ENCODE measurements around the gene SLC1A7.
"Not testable (repeated sequence)": the region's sequence is repeated elsewhere in the genome, so short reads cannot be mapped to it uniquely, and the experiment has no call there.

The SLC1A7 gene

DNA sequence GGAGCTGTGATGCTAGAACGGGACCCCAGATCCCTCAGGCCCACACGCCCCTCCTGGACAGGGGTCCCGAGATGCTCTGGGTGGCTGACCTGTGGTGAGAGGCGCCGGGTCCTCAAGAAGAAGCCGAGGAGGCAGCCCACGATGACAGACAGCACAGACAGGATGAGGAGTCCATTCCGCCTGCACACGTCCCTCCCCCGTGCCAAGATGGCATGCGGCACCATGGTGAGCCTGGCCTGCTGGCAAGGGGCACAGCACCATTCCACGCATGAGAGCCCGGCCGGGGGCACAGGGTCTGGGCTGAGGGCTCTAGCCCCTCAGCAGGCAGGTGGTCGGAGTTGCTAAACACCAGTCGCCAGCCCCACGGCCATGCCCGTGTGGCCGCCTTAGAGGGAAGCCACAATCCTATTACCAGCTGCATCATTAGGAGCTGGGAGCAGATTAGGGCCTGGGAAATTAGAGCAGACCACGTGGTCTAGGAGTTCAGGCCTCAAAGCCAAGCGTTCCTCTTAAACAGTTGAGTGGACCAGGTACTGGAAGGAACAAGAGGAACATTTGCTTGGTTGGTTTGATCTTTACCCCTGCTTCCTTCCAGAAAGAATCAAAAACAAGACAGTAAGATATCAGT, at the start of gene SLC1A7:
SLC1A7 (minus strand) TSS at position 413 of the 628 bp plus-strand sequence; CDS start at position 224, 189 bp downstream.
- POLR2A ChIA-PET, result no interaction called here
- DNase-seq (ENCODE audit: extremely low spot score), result no peak
- CTCF ChIA-PET, result no interaction called here
- TF ChIP-seq SUZ12 (IDR thresholded peaks at IDR 0.05) (no peak), ELF4 (IDR thresholded peaks at IDR 0.05) (no peak), TARDBP (IDR thresholded peaks at IDR 0.05) (no peak), ZNF384 (IDR thresholded peaks at IDR 0.05) (no peak), FOXA1 (IDR thresholded peaks at IDR 0.05) (no peak), ARNT (IDR thresholded peaks at IDR 0.05) (no peak), BHLHE40 (IDR thresholded peaks at IDR 0.05; ENCODE audit: borderline replicate concordance) (no peak), LEF1 (IDR thresholded peaks at IDR 0.05; ENCODE audit: borderline replicate concordance) (no peak), FOXM1 (IDR thresholded peaks at IDR 0.05; ENCODE audit: borderline replicate concordance) (no peak), HDGF (IDR thresholded peaks at IDR 0.05; ENCODE audit: borderline replicate concordance) (no peak), CTBP1 (IDR thresholded peaks at IDR 0.05; ENCODE audit: borderline replicate concordance) (no peak), NFRKB (IDR thresholded peaks at IDR 0.05) (no peak), SP1 (IDR thresholded peaks at IDR 0.05) (no peak), L3MBTL2 (conservative IDR thresholded peaks at IDR 0.05) (no peak), FOXK2 (IDR thresholded peaks at IDR 0.05) (no peak)
- TF ChIP-seq, protein P1, sequence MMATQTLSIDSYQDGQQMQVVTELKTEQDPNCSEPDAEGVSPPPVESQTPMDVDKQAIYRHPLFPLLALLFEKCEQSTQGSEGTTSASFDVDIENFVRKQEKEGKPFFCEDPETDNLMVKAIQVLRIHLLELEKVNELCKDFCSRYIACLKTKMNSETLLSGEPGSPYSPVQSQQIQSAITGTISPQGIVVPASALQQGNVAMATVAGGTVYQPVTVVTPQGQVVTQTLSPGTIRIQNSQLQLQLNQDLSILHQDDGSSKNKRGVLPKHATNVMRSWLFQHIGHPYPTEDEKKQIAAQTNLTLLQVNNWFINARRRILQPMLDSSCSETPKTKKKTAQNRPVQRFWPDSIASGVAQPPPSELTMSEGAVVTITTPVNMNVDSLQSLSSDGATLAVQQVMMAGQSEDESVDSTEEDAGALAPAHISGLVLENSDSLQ (IDR thresholded peaks at IDR 0.05), result no peak

GRCh38 chr1:53190210-53190611, 47.8 kb upstream of the SLC1A7 start:
- ChIA-PET POLR2A (interaction anchor here (1.3 kb wide), 1 partner anchor 48 kb away, joined by 3 read pairs; the partner anchor contains the start of gene MAGOH), CTCF (interaction anchor here (1.4 kb wide), 1 partner anchor 10 kb away, joined by 4 read pairs; no protein-coding TSS in a partner anchor)
- no peak for TF ChIP-seq FOXK2 (IDR thresholded peaks at IDR 0.05)
- no peak for TF ChIP-seq SUZ12 (IDR thresholded peaks at IDR 0.05)
- DNase-seq (ENCODE audit: extremely low spot score), result no peak

DNA sequence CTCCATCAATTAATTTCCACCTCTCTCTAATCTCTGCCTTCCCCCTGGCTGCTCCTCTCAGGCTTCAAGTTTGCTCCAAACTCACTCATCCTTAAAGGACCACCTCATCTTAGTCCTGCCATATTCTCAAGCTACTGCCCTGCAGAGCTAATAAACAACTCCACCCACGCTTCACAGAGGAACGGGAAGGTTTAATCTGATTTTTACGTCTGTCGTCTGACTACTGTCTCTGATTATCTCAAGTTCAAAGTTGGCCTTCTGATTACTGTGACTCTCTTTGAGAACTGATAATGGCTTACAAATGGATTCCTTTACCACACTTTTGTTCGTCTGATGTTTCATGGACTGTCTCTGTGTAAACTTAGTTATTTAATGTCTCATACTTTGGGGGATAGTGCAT, 46.6 kb upstream of the SLC1A7 start:
- CTCF ChIA-PET, result interaction anchor here (1.4 kb wide), 1 partner anchor 8 kb away, joined by 4 read pairs; no protein-coding TSS in a partner anchor
- no peak for DNase-seq (ENCODE audit: extremely low spot score)
- POLR2A ChIA-PET, result no interaction called here
- TF ChIP-seq BHLHE40 (IDR thresholded peaks at IDR 0.05; ENCODE audit: borderline replicate concordance) (no peak), ZNF384 (IDR thresholded peaks at IDR 0.05) (no peak), LEF1 (IDR thresholded peaks at IDR 0.05; ENCODE audit: borderline replicate concordance) (no peak), ARNT (IDR thresholded peaks at IDR 0.05) (no peak)

GRCh38 chr1:53188099-53188498, 45.7 kb upstream of the SLC1A7 start:
- no peak for DNase-seq (ENCODE audit: extremely low spot score)
- ChIA-PET CTCF (no interaction called here), POLR2A (no interaction called here)
- TF ChIP-seq, protein P1 (IDR thresholded peaks at IDR 0.05), result no peak
- TF ChIP-seq BHLHE40 (IDR thresholded peaks at IDR 0.05; ENCODE audit: borderline replicate concordance) (no peak), CTBP1 (IDR thresholded peaks at IDR 0.05; ENCODE audit: borderline replicate concordance) (no peak), TARDBP (IDR thresholded peaks at IDR 0.05) (no peak), FOXK2 (IDR thresholded peaks at IDR 0.05) (no peak), ELF4 (IDR thresholded peaks at IDR 0.05) (no peak), L3MBTL2 (conservative IDR thresholded peaks at IDR 0.05) (no peak), ZNF384 (IDR thresholded peaks at IDR 0.05) (no peak), HDGF (IDR thresholded peaks at IDR 0.05; ENCODE audit: borderline replicate concordance) (no peak), NFRKB (IDR thresholded peaks at IDR 0.05) (no peak), FOXA1 (IDR thresholded peaks at IDR 0.05) (no peak), SP1 (IDR thresholded peaks at IDR 0.05) (no peak), ARNT (IDR thresholded peaks at IDR 0.05) (no peak), FOXM1 (IDR thresholded peaks at IDR 0.05; ENCODE audit: borderline replicate concordance) (no peak)

- TF ChIP-seq SUZ12 (IDR thresholded peaks at IDR 0.05) (no peak), TARDBP (IDR thresholded peaks at IDR 0.05) (no peak), FOXK2 (IDR thresholded peaks at IDR 0.05) (no peak), ZNF384 (IDR thresholded peaks at IDR 0.05) (no peak), BHLHE40 (IDR thresholded peaks at IDR 0.05; ENCODE audit: borderline replicate concordance) (no peak)
- TF ChIP-seq, protein P1 (IDR thresholded peaks at IDR 0.05), result no peak
- CTCF ChIA-PET, result interaction anchor here (0.6 to 1.6 kb wide), 4 partner anchors 8 to 354 kb away, joined by 3 to 4 read pairs (median 4); no protein-coding TSS in a partner anchor
- POLR2A ChIA-PET, result interaction anchor here (0.7 kb wide), 1 partner anchor 9 kb away, joined by 3 read pairs; no protein-coding TSS in a partner anchor
- DNase-seq (ENCODE audit: extremely low spot score), result no peak
Measured at GRCh38 chr1:53187401-53187800, 45.0 kb upstream of the SLC1A7 start.

GRCh38 chr1:53186533-53186932, 44.1 kb upstream of the SLC1A7 start:
- POLR2A ChIA-PET, result interaction anchor here (1.3 to 1.4 kb wide), 2 partner anchors 9 to 34 kb away, joined by 4 read pairs; partner anchors contain the start of gene CZIB
- DNase-seq (ENCODE audit: extremely low spot score), result no peak
- CTCF ChIA-PET, result interaction anchor here (0.6 to 1.6 kb wide), 3 partner anchors 9 to 353 kb away, joined by 3 to 4 read pairs (median 4); no protein-coding TSS in a partner anchor
- TF ChIP-seq FOXM1 (IDR thresholded peaks at IDR 0.05; ENCODE audit: borderline replicate concordance) (no peak), ARNT (IDR thresholded peaks at IDR 0.05) (no peak), SUZ12 (IDR thresholded peaks at IDR 0.05) (no peak), TARDBP (IDR thresholded peaks at IDR 0.05) (no peak), BHLHE40 (IDR thresholded peaks at IDR 0.05; ENCODE audit: borderline replicate concordance) (no peak), NFRKB (IDR thresholded peaks at IDR 0.05) (no peak), L3MBTL2 (conservative IDR thresholded peaks at IDR 0.05) (no peak), FOXK2 (IDR thresholded peaks at IDR 0.05) (no peak), LEF1 (IDR thresholded peaks at IDR 0.05; ENCODE audit: borderline replicate concordance) (no peak), CTBP1 (IDR thresholded peaks at IDR 0.05; ENCODE audit: borderline replicate concordance) (no peak), FOXA1 (IDR thresholded peaks at IDR 0.05) (no peak), SP1 (IDR thresholded peaks at IDR 0.05) (no peak), ZNF384 (IDR thresholded peaks at IDR 0.05) (no peak), HDGF (IDR thresholded peaks at IDR 0.05; ENCODE audit: borderline replicate concordance) (no peak), ELF4 (IDR thresholded peaks at IDR 0.05) (no peak)
- TF ChIP-seq, protein P1 (IDR thresholded peaks at IDR 0.05), result no peak

DNA sequence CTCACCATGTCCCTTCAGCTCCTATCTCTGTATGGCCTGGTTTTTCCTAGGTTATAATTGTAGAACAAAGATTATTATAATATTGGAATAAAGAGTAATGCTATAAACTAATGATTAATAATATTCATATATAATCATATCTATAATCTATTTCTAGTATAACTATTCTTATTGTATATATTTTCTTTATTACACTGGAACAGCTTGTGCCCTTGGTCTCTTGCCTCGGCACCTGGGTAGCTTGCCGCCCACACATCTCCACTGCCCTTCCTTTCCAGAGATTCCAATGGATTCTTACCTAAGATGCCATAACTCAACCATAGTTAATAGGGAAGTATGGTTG, 43.5 kb upstream of the SLC1A7 start:
- CTCF ChIA-PET, result interaction anchor here (0.6 to 1.6 kb wide), 5 partner anchors 19 to 509 kb away, joined by 3 to 5 read pairs (median 3); no protein-coding TSS in a partner anchor

More for the DNA sequence above, 43.5 kb upstream of the SLC1A7 start:
- POLR2A ChIA-PET, result interaction anchor here (1.3 to 1.4 kb wide), 2 partner anchors 10 to 35 kb away, joined by 4 read pairs; partner anchors contain the start of gene CZIB
- DNase-seq (ENCODE audit: extremely low spot score), result not testable (repeated sequence)

Measured in HEK293T (cell line).